Chondrocyte (in vitro differentiated cells): ENCODE results near the gene DIP2C. TPM values are rescaled to one million over a fixed set of nuclear protein-coding genes. Genes with fewer than 3 reads are reported as not detected.
"Not testable (repeated sequence)": the region's sequence is repeated elsewhere in the genome, so short reads cannot be mapped to it uniquely, and the experiment has no call there.

Experiments used
- DNase-seq: peaks from one replicate; pipeline ENCODE4 v3.0.0; 2021; ENCODE audit warnings: mixed read lengths, low spot score
- H3K27ac Mint-ChIP-seq: one replicate; pipeline ENCODE4 v1.8.0; 2021; ENCODE audit warnings: mild to moderate bottlenecking, moderate library complexity, mixed read lengths; ENCODE audit not compliant: unreplicated experiment
- H3K27me3 Mint-ChIP-seq: 2 replicates; pipeline ENCODE4 v1.8.0; 2021; ENCODE audit warnings: low read depth, mixed read lengths
- H3K36me3 Mint-ChIP-seq: 2 replicates; pipeline ENCODE4 v1.8.0; 2021; ENCODE audit warnings: low read depth, mixed read lengths
- H3K4me1 Mint-ChIP-seq: 2 replicates; pipeline ENCODE4 v1.8.0; 2021; ENCODE audit warnings: low read depth, mild to moderate bottlenecking, mixed read lengths
- H3K4me3 Mint-ChIP-seq: one replicate; pipeline ENCODE4 v1.8.0; 2021; ENCODE audit warnings: mild to moderate bottlenecking, moderate library complexity, mixed read lengths; ENCODE audit not compliant: unreplicated experiment
- H3K9me3 Mint-ChIP-seq: 2 replicates; pipeline ENCODE4 v1.8.0; 2021; ENCODE audit warnings: low read depth, mixed read lengths
- CTCF ChIP-seq: fragments of 200-600 bp; sonication (generic); IDR thresholded peaks from 2 replicates; pipeline ENCODE4 v1.5.0; 2021; ENCODE audit warnings: antibody characterized with exemption, mild to moderate bottlenecking, moderate library complexity
- total RNA-seq: library from RNA; stranded (reverse); gene quantifications from 3 replicates; pipeline ENCODE4 v1.2.1, GENCODE V29; 2021

The DIP2C gene
- total RNA-seq, 1 donor from 2014 or later, result 47.9 TPM

- Mint-ChIP-seq H3K27ac (peak overlapping the region; percentile 41), H3K36me3 (no peaks in the 10 kb centered on the region), H3K27me3 (no peaks in the 10 kb centered on the region), H3K4me3 (no peak overlapping the region), H3K4me1 (peaks cover 86% of the 10 kb centered on the region), H3K9me3 (no peaks in the 10 kb centered on the region)
- TF ChIP-seq CTCF, result no peak
- no peak for DNase-seq
These were observed 76.0 kb downstream of the DIP2C start for GRCh38 chr10:613271-614138.

- no peak for TF ChIP-seq CTCF
- Mint-ChIP-seq H3K9me3 (no peaks in the 10 kb centered on the region), H3K4me1 (peaks cover 81% of the 10 kb centered on the region), H3K36me3 (no peaks in the 10 kb centered on the region), H3K27me3 (no peaks in the 10 kb centered on the region), H3K4me3 (peak overlapping the region; percentile 42), H3K27ac (peak overlapping the region; percentile 41)
- no peak for DNase-seq
These were observed 76.8 kb downstream of the DIP2C start for GRCh38 chr10:612696-613095.

- Mint-ChIP-seq H3K4me1 (peaks cover 84% of the 10 kb centered on the region), H3K27ac (peak overlapping the region; percentile 58)
- H3K9me3 Mint-ChIP-seq, H3K4me3 Mint-ChIP-seq, DNase-seq, H3K27me3 Mint-ChIP-seq, H3K36me3 Mint-ChIP-seq: not testable (repeated sequence)
These were observed 78.7 kb downstream of the DIP2C start for GRCh38 chr10:610642-611305.

- no peak for DNase-seq
- Mint-ChIP-seq H3K27me3 (no peaks in the 10 kb centered on the region), H3K36me3 (no peaks in the 10 kb centered on the region), H3K9me3 (no peaks in the 10 kb centered on the region), H3K4me3 (no peak overlapping the region), H3K4me1 (peaks cover 82% of the 10 kb centered on the region), H3K27ac (peak overlapping the region; percentile 18)
- TF ChIP-seq CTCF, result no peak
These were observed 79.5 kb downstream of the DIP2C start for GRCh38 chr10:609868-610545.

GRCh38 chr10:609262-609658 lies 80.2 kb downstream of the DIP2C start:
- DNase-seq, result no peak
- H3K27me3 Mint-ChIP-seq, result no peaks in the 10 kb centered on the region
- H3K36me3 Mint-ChIP-seq, result no peaks in the 10 kb centered on the region
- no peak overlapping the region for H3K4me3 Mint-ChIP-seq
- no peaks in the 10 kb centered on the region for H3K9me3 Mint-ChIP-seq
- H3K4me1 Mint-ChIP-seq, result peaks cover 75% of the 10 kb centered on the region
- TF ChIP-seq CTCF, result no peak
- H3K27ac Mint-ChIP-seq, result peak overlapping the region; percentile 19
